DLD1 (cell line): ENCODE data around the gene TNF.
"Not testable (repeated sequence)": the region's sequence is repeated elsewhere in the genome, so short reads cannot be mapped to it uniquely, and the experiment has no call there.

Experiments
- in situ Hi-C: cut with HindIII; loops from 2 replicates; pipeline ENCODE4 v1.10.0; 2017; ENCODE audit warnings: low sequenced_read_pairs

TNF gene

DNA sequence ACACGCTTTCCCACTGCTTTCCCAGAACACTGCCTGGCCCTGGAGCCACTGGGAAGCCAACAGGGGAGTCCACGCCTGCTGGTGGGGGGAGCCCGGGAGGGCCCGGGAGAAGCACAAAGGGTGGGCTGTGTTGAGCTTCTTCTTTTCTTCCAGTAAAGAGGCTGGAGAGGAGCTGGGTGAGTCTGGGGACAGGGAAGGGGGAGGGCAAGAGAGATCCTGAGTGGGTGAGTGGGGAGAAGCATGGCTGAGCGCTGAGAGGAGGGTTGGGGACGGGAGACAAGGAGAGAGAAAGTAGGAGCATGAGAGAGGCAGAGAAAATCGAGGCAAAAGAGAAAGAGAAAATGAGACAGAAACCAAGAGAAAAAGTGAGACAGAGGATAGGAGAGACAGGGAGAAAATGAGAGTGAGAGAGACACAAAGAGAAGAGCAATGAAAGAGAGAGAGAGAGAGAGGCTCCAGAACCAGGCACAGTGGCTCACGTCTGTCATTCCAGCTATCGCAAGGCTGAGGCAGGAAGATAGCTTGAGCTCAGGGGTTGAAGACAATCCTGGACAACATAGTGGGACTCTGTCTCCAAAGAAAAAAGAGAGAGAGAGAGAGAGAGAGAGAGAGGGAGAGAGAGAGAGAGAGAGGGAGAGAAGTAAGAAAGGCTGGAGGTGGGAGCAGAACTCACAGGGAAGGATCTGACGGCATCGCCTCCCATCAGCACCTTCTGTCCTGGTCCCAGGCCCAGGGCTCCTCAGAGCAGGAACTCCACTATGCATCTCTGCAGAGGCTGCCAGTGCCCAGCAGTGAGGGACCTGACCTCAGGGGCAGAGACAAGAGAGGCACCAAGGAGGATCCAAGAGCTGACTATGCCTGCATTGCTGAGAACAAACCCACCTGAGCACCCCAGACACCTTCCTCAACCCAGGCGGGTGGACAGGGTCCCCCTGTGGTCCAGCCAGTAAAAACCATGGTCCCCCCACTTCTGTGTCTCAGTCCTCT is 12.7 kb downstream of the TNF start:
- in situ Hi-C loops: no loop called here

DNA sequence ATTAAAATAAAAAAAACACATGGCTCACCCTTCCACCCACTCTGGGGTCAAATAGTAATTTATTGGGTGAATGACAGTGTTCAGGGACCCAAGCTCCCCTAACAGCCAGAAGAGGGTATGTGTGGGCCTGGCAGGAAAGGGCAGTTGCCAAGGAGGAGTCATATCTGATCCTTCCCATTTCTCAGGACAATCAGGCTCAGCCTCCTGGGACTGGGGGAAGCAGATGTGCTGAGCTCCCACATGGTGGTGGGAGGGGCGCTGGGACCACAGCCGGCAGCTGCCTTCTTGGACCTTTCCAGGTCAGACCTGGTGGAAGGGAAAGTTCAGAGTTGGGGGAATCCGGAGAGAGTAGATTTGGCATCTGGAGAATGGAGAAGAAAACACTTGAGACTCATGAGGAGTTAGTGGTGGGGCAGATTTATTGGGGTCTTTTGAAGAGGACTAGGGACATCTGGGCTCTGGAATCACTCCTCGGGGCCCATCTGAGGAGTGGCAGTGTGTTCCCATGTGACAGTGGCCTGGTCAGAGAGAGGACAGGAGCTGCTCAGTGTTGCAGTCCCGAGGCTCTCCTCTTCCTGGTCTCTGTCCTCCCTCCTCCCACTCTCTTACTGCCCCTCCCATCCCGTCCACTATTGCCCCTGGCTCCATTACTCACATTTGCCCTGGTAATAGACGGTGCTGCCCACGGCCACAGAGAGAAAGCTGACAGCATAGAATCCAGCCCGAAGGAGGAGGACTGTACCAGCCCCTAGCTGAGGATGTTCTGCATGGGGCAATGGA is 13.7 kb downstream of the TNF start:
- in situ Hi-C loops: no loop called here

DNA sequence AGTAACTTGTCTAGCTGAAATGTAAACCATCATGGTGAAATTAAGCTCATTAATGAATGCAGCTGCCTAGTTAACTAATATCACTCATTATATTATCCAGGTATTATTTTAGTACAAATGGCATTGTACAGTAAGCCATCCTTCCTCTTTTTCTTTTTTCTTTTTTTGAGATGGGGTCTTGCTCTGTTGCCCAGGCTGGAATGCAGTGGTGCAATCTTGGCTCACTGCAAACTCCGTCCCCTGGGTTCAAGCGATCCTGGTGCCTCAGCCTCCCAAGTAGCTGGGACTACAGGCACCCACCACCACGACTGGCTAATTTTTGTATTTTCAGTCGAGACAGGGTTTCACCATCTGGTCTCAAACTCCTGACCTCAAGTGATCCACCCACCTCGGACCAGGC is 15.3 kb downstream of the TNF start:
- in situ Hi-C loops: not testable (repeated sequence)

DNA sequence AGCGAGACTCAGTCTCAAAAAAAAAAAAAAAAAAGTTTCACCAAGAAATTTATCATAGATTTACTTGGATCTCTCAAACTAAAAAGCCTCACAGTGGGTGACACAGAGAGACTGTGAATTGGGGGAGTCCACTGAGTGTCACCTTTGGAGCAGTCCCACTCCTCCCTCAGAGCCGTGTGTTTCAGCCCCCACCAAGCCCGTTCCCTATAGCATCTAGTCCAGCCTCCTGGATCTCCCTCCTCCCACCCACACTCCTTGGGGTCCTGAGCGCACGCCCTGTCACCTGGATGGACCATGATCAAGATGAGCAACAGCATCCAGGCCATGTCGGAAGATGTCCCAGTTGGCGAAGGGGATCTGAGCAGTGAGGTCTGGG is 17.0 kb downstream of the TNF start:
- in situ Hi-C loops: no loop called here

DNA sequence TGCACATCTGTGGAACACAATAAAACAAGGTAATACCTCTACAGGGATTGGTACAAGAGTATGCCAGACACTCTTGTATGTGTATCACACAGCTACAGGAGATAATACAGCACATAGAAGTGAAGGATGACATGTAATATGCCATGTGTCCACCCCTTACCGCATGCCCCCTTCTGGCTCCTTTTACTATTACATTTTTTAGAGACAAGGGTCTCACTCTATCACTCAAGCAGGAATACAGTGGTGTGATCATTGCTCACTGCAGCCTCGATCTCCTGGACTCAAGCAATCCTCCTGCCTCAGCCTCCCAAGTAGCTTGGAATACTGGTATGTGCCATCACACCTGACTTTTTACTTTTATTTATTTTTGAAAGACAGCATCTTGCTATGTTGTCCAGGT is 21.6 kb downstream of the TNF start:
- in situ Hi-C loops: no loop called here

DNA sequence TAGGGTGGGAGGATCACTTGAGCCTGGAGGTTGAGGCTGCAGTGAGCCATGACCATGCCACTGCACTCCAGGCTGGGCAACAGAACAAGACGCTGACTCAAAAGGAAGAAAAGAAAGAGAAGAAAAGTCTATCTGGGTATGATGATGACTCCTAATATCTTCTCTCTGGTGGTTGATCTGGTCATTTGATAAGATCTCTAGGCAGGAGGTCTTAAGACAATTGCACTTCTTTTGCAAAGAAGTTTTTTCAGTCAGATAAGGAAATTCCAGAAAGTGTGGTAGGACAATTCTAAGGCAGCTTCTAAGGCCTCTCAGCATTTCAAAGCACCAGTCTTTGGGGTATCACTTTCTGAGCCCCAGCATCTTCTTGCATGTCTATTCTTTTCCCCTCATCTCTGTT is 32.0 kb downstream of the TNF start:
- in situ Hi-C loops: no loop called here

DNA sequence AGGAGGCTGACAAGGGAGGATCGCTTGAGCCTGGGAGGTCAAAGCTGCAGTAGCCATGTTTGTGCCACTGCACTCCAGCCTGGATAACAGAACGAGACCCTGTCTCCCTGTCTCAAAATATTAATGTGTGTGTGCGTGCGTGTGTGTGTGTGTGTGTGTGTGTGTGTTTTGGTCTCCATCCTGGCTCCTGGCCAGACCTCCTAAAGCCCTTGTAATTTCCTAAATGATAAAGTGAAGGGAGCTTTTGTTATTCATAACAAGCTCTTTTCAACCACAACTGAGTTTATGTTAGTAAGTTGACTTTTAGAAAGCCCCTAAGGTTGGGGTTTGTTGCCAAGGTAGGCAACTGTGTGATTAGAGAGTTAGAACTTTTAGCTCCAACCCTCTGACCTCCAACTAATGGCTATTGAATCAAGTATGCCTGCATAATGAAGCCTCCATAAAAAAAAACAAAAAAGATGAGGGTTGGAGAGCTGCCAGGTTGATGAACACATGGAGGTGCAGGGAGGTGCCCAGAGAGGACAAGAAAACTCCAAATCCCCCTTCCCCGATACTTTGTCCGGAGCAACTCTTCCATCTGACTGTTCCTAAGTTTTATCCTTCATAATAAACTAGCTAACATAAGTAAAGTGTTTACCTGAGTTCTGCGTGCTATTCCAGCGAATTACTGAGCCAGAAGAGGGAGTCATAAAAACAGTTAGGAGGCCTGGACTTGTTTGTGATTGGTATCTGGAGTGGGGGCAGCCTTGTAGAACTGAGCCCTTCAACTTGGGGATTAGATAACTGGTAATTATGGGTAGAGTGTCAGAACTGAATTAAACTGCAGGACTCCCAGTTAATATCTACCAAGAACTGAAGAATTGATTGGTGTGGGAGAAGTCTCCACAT is 34.4 kb downstream of the TNF start:
- in situ Hi-C loops: no loop called here

DNA sequence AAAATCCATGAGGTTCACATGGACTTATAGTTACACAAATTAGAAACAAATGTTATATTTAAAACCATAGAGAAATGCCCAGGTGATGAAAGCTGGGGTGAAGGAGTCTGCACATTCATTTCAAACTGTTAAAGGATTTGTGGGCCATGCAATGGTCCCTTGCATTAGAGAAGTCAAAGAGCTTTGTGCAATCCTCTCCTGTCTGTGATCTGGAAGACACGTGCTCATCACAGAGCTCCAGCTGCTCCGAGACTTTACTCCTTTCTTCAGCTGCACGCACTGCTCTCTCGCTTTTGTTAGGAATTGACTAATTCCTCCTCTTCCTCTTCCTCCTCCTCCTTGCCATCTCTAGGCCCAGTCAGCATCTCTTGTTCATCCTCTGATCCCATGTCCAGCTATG is 35.6 kb downstream of the TNF start:
- in situ Hi-C loops: no loop called here

DNA sequence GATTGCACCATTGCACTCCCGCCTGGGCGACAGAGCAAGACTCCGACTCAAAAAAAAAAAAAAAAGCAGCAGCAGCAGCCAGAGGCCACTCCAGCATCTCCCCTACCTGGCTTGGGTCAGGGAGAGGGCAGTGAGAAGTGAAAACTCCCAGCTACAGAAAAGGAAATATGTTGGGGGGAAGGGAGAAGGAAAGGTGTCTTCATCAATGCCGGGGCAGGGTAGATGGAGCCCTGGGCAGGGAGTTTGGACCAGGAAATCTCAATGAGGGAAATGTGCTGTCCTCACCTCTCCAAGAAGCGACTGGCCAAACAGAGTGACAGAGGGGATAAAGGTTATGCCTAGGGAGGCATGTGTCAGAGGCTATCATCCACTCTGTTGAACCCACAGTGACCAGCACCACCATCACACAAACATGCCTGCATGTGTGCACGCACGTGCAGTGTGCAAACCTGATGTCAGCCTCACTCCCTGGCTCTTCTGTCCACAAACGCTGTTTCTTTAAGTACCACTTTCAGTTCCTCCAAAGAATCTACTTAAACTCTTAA is 38.8 kb downstream of the TNF start:
- in situ Hi-C loops: no loop called here

DNA sequence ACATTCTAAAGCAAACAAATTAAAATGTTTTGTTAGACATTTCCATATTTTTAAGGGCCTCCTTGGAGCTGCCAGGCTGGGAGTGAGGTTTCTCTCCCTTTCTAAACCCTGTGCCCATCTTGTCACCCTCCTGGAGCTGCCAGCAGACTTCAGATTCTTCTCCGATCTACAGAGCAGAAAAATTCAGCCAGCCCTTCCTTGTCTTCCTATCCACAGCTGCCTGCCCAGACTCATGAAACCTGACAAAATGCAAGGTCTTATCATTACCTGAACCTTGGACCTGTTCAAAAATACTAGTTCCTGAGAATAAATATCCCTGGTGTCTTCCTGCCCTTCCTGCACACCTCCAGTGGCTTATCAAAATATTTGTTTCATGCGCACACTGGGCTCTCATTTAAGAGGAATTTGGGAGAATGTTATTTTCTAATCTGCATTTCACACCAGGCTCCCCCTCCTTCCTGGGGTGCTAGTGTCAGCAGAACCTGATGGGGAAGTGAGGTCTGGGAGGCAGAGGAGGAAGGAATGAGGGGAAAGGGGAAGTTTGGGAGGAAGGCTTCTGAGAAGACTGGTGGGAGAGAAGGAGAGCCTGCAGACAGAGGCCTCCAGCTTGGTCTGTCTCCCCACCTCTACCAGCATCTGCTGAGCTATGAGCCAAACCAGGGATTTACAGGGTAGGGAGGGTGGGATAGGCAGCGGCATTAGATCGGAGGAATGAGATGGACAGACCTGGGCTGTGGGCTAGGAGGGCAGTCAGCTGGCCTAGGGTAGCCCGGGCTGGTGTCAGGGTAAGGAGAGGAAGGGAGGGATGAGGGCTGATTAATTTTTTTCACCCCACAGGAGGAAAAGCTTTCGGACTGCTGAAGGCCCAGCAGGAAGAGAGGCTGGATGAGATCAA is 39.6 kb downstream of the TNF start, which contains the start of gene AIF1:
TSS of gene AIF1 (plus strand) at position 551 of the 895 bp plus-strand sequence. CDS start at position 647, 96 bp downstream.
- in situ Hi-C loops: no loop called here

DNA sequence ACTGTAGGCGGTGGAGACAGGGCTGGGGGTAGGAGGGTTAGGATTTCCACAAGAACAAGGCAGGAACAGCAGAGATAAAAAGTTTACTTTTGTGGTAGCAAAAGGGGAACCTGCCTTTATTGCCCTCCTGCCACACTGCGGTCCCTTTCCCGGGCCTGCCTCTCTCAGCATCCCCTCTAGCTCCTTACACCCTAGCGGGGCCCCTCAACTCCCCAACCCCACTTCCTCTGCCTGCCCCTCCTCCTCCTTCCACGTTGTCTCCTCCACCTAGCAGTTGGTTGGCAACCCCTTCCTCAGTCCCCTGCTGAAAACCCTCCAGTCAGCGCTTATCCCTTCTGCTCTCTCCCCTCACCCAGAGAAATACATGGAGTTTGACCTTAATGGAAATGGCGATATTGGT is 40.4 kb downstream of the TNF start:
- in situ Hi-C loops: no loop called here

DNA sequence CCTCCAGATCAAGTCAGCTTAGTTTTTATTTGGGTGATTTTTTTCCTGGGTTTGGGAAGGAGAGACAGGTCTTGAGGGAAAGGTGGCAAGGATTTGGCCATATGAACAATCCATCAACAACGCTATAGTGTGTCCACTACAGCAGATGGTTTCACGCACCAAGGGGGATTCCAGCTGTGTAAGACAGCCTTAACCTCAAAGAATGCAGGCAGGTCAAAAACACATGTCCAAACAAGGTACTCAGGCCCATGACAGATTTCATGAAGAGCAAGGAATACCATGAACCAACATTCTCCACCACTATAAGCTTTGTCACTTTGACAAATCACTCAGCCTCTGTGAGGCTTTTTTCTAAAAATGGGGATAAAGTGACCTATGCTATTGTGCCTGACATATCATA is 41.6 kb downstream of the TNF start:
- in situ Hi-C loops: no loop called here

DNA sequence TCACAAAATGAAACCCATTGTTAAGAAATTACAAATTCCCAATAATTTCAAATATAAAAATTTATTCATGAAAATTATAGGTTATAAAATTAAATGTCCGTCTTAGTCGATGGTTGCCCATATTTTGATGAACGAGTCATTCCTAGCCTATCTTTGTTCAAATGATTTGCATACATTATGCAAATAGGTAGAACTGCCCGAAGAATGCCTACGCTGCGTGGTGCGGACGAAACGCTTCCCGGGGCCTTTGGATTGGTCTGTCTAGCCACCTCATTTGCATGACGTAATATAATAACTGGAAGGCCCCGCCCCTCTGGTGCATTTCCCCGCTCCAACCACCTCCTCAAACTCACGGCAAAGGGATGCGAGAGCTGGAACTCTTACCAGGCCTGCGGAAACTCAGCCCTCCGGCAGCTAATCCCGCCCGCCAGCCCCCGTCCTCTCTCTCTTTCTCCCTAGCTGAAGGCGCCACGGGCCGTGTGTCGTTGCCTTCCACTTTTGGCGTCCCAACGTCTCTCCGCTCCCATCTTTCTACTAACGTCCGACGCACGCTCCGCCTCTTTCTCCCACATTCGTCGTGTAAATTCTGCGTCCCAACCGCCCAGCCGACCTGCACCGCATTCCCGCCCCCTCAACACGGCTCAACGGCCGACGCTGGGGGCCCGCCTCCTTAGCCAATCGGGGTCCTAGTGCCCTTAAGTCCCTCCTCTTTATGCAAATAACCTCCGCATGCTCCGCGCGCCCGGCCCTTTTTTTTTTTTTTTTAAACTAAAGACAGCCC is 44.6 kb downstream of the TNF start:
- in situ Hi-C loops: no loop called here

DNA sequence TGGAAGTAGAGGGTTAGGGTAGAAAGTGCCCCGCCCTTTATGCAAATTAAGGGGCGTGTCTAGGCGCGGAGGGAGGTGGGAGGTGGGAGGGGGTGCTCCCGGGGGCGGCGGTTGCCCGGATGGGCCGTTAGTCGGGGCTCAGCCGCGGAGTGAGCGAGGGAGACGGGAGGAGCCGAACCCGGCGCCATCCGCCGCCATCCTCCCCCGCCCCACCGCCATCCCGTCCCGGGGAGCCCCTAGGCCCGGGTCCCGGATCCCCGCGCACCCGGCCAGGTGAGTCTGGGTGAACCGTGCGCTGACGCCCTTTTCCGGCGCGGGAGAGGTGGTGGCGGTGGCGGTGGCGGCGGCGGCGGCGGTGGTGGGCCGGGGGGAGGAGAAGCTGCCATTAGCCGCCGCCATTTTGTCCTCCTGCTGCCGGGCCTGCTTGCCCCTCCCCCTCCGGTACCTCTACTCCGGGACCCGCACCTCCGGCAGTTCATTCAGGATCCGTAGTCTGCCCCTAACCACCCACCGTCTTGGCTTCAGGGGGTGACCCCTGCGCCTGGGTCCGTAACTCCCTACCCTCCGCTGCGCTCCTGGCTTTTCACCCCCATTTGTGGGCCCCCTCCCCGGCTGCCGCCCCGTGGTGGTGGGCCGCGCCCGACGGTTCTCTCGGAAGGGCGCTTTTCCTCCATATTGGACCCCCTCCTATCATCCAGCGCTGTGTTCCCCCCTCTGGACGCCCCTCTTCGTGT is 45.4 kb downstream of the TNF start, which contains the start of gene PRRC2A:
TSS of gene PRRC2A (plus strand) at position 130 of the 734 bp plus-strand sequence. CDS start 2,075 bp downstream, outside the sequence.
- in situ Hi-C loops: no loop called here

DNA sequence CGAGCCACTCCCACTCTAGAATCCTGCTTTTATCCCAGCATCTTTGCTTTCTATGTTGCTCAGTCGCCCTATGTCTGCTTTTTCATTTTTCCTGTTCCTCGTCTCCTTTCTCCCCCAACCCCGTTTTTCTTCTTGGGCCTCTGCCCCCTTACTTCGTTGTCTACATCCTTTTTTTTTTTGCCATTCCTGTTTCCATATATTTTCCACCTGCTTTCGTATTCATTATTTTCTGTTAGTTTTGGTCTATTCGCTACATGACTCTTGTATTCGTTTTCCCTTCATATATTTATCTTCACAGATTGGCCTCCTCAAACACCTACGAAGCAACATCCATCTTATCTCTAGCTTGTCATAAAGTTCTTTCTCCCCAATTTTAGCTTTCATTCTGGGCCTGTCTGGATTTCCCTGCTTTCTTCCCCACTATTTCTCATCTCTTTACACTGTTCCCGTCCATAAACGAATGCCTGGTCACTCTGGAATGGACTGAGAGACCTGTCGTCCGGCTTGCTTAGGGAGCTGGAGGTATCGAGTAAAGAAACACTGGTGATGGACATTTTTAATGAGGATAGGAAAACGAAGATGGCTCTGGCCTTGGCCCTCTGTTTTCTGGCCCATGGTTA is 46.1 kb downstream of the TNF start:
- in situ Hi-C loops: no loop called here

DNA sequence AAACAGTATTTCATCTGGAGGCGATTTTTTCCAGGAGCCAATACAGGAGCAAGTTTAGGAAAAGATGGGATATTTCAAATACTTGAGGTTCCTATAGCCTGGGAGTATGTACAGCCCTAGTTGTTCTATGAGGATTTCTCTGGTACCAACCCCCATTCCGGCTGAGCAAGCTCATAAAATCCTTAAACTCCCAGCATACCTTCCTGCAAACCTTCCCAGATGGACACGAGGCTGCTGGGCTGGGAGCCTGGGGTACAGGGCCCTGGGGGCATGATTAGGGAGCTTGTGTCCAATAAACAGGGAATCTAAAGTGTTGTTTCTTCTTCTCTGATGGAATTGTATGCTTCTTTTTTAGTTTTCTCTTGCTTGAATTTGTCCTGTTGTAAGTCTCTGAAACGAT is 46.6 kb downstream of the TNF start:
- in situ Hi-C loops: no loop called here

DNA sequence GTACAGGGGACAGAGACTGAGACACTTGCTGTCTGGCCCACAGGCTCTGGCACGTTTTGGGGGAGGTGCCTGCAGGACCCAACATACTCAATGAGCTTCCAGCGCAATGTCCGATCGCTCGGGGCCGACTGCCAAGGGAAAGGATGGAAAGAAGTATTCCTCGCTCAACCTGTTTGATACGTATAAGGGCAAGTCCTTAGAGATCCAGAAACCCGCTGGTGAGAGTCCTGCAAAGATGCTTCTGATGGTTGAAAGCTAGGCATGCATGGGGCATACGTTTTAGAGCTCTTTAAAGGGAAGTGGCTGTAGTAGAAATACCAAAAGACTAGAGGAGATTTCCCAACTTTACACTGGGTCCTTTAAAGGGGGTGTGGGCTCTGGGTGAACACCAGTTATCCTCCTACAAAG is 47.3 kb downstream of the TNF start:
- in situ Hi-C loops: no loop called here

DNA sequence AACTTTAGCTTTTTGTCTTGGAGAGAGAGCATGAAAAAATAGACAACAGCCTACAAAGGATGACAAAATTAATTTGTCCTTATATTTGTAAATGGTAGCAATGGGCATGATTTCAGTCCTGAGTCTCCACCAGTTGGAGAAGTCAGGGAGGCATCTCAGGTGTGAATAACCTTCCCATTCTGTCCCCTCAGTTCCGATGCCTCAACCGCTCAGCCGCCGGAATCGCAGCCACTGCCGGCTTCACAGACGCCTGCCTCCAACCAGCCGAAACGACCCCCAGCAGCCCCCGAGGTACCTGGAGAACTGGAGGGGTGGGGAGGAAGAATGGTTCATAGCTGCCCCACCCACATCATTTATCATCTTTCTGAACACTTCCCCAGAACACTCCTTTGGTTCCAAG is 48.7 kb downstream of the TNF start:
- in situ Hi-C loops: no loop called here
